IMR-90 (cell line): ENCODE results near the gene IQSEC1. TPM values are rescaled to one million over a fixed set of nuclear protein-coding genes. Genes with fewer than 3 reads are reported as not detected.
A peak's percentile ranks its signal among the peaks of the same experiment; 100 is the strongest.

ENCODE experiments used
- ATAC-seq: fragments of 200-7000 bp; cut with Tn5 transposase; 2 replicates; pipeline ENCODE4 v1.9.1; 2020; ENCODE audit warnings: low read depth, mild to moderate bottlenecking, moderate library complexity
- BruUV-seq: library from RNA; stranded (reverse); fragments of 400-500 nt; replicated peaks from 2 replicates; lab custom pipeline; 2021; lab: Mats Ljungman, UMichigan
- CTCF ChIA-PET: fragments of 300-600 bp; formaldehyde crosslinking; extraction: SDS; loops from one replicate; lab custom pipeline; 2021; ENCODE audit warnings: antibody characterized with exemption; lab: Yijun Ruan, JAX
- POLR2A ChIA-PET: fragments of 300-600 bp; sonication (Branson Sonifier 250); formaldehyde crosslinking; loops from one replicate; lab custom pipeline; 2022; ENCODE audit warnings: antibody characterized with exemption; ENCODE audit not compliant: unreplicated experiment; lab: Charles Lee
- DNase-seq: peaks from one replicate; pipeline ENCODE4 v3.0.0; 2013
- H2AFZ ChIP-seq: replicated peaks from 2 replicates; pipeline ENCODE3; 2013; ENCODE audit warnings: low read length, mild to moderate bottlenecking; ENCODE audit not compliant: poor library complexity
- H2AK5ac ChIP-seq: 2 replicates; pipeline ENCODE4 v1.6.1; 2013; ENCODE audit warnings: low read depth, low read length, inconsistent platforms
- H2AK9ac ChIP-seq: replicated peaks from 2 replicates; pipeline ENCODE3; 2013; ENCODE audit warnings: mild to moderate bottlenecking, low read depth, low read length, moderate library complexity; ENCODE audit not compliant: poor library complexity
- H2BK120ac ChIP-seq: 2 replicates; pipeline ENCODE4 v1.6.1; 2013; ENCODE audit warnings: low read depth, low read length, inconsistent platforms
- H2BK15ac ChIP-seq: 3 replicates; pipeline ENCODE4 v1.6.1; 2013; ENCODE audit warnings: low read depth, low read length, inconsistent platforms
- H2BK20ac ChIP-seq: 2 replicates; pipeline ENCODE4 v1.6.1; 2013; ENCODE audit warnings: low read depth, mild to moderate bottlenecking, inconsistent platforms, low read length, moderate library complexity
- H2BK5ac ChIP-seq: 2 replicates; pipeline ENCODE4 v1.6.1; 2013; ENCODE audit warnings: mild to moderate bottlenecking, low read depth, low read length, inconsistent platforms; ENCODE audit not compliant: poor library complexity, severe bottlenecking
- H3K14ac ChIP-seq: replicated peaks from 2 replicates; pipeline ENCODE4 v1.6.1; 2013; ENCODE audit warnings: low read depth, low read length, inconsistent platforms
- H3K18ac ChIP-seq: 2 replicates; pipeline ENCODE4 v1.6.1; 2013; ENCODE audit warnings: low read depth, low read length, control low read depth
- H3K23ac ChIP-seq: 2 replicates; pipeline ENCODE4 v1.6.1; 2013; ENCODE audit warnings: low read depth, low read length, inconsistent platforms
- H3K27ac ChIP-seq: 2 replicates; pipeline ENCODE4 v1.5.1; 2013; ENCODE audit warnings: mild to moderate bottlenecking, control low read depth, low read length; ENCODE audit not compliant: insufficient read depth
- H3K27me3 ChIP-seq: 2 replicates; pipeline ENCODE4 v1.6.1; 2013; ENCODE audit warnings: low read length; ENCODE audit not compliant: control insufficient read depth, insufficient read depth
- H3K36me3 ChIP-seq: 2 replicates; pipeline ENCODE4 v1.6.1; 2013; ENCODE audit warnings: low read length, mixed read lengths; ENCODE audit not compliant: control insufficient read depth, insufficient read depth
- H3K4ac ChIP-seq: 2 replicates; pipeline ENCODE4 v1.6.1; 2013; ENCODE audit warnings: low read depth, low read length, inconsistent platforms
- H3K4me1 ChIP-seq: 2 replicates; pipeline ENCODE4 v1.6.1; 2013; ENCODE audit warnings: low read length, mixed read lengths; ENCODE audit not compliant: control insufficient read depth, insufficient read depth
- H3K4me2 ChIP-seq: 2 replicates; pipeline ENCODE4 v1.6.1; 2013; ENCODE audit warnings: low read depth, mild to moderate bottlenecking, control low read depth, low read length, moderate library complexity
- H3K4me3 ChIP-seq: 2 replicates; pipeline ENCODE4 v1.5.1; 2013; ENCODE audit warnings: low read depth, mild to moderate bottlenecking, control low read depth, low read length, moderate library complexity; ENCODE audit not compliant: insufficient read depth
- H3K56ac ChIP-seq: 2 replicates; pipeline ENCODE4 v1.6.1; 2013; ENCODE audit warnings: low read length, inconsistent platforms; ENCODE audit not compliant: insufficient read depth; ENCODE audit errors: extremely low read depth
- H3K79me1 ChIP-seq, 2 experiments: 2 replicates each; pipeline ENCODE4 v1.6.1; 2013; ENCODE audit warnings: low read length in 2 of 2, inconsistent platforms in 1 of 2, low read depth in 1 of 2
- H3K9ac ChIP-seq: 2 replicates; pipeline ENCODE4 v1.6.1; 2013; ENCODE audit warnings: low read depth, low read length, control low read depth
- H3K9me1 ChIP-seq: 2 replicates; pipeline ENCODE4 v1.6.1; 2013; ENCODE audit warnings: low read length, inconsistent platforms; ENCODE audit not compliant: insufficient read depth
- H3K9me3 ChIP-seq: 2 replicates; pipeline ENCODE4 v1.6.1; 2013; ENCODE audit warnings: low read length; ENCODE audit not compliant: control insufficient read depth, insufficient read depth
- H4K20me1 ChIP-seq: 2 replicates; pipeline ENCODE4 v1.6.1; 2013; ENCODE audit warnings: low read length, inconsistent platforms; ENCODE audit not compliant: insufficient read depth
- H4K5ac ChIP-seq: 2 replicates; pipeline ENCODE4 v1.6.1; 2013; ENCODE audit warnings: mild to moderate bottlenecking, low read depth, low read length, control low read depth
- H4K8ac ChIP-seq, 2 experiments: 2 replicates each; pipeline ENCODE4 v1.6.1; 2013; ENCODE audit warnings: low read depth in 2 of 2, low read length in 2 of 2, control low read depth in 1 of 2, inconsistent platforms in 1 of 2
- H4K91ac ChIP-seq: 2 replicates; pipeline ENCODE4 v1.6.1; 2013; ENCODE audit warnings: low read depth, low read length, inconsistent platforms; ENCODE audit not compliant: insufficient read depth
- BHLHE40 ChIP-seq: fragments of 150-350 bp; IDR thresholded peaks from 2 replicates; pipeline ENCODE4 v1.6.1; 2016; ENCODE audit warnings: mild to moderate bottlenecking, low read depth, low read length
- CEBPB ChIP-seq: IDR thresholded peaks from 2 replicates; pipeline ENCODE4 v1.6.1; 2012; ENCODE audit warnings: low read depth, low read length, improper control_type of control experiment
- CHD1 ChIP-seq: IDR thresholded peaks from 2 replicates; pipeline ENCODE4 v1.6.1; 2012; ENCODE audit warnings: low read depth, low read length, improper control_type of control experiment
- CTCF ChIP-seq: conservative IDR thresholded peaks from 2 replicates; pipeline ENCODE4 v1.5.1; 2012; ENCODE audit warnings: mild to moderate bottlenecking, low read depth, low read length, improper control_type of control experiment
- ELK1 ChIP-seq: fragments of 150-350 bp; IDR thresholded peaks from 2 replicates; pipeline ENCODE4 v1.6.1; 2016; ENCODE audit warnings: low read depth, mild to moderate bottlenecking, low read length, moderate library complexity, borderline replicate concordance
- FOS ChIP-seq: fragments of 150-350 bp; IDR thresholded peaks from 2 replicates; pipeline ENCODE4 v1.6.1; 2016; ENCODE audit warnings: low read depth, low read length
- MAFK ChIP-seq: IDR thresholded peaks from 2 replicates; pipeline ENCODE4 v1.6.1; 2012; ENCODE audit warnings: low read depth, low read length, improper control_type of control experiment
- MAZ ChIP-seq: IDR thresholded peaks from 2 replicates; pipeline ENCODE4 v1.6.1; 2012; ENCODE audit warnings: low read depth, mild to moderate bottlenecking, low read length, improper control_type of control experiment, moderate library complexity, borderline replicate concordance
- MXI1 ChIP-seq: IDR thresholded peaks from 2 replicates; pipeline ENCODE4 v1.6.1; 2012; ENCODE audit warnings: low read depth, mild to moderate bottlenecking, low read length, moderate library complexity, borderline replicate concordance
- RAD21 ChIP-seq: IDR thresholded peaks from 2 replicates; pipeline ENCODE4 v1.6.1; 2012; ENCODE audit warnings: low read length, improper control_type of control experiment
- RFX5 ChIP-seq: IDR thresholded peaks from 2 replicates; pipeline ENCODE4 v1.8.0; 2012; ENCODE audit warnings: low read depth, mild to moderate bottlenecking, low read length, moderate library complexity
- SMC3 ChIP-seq: fragments of 150-350 bp; IDR thresholded peaks from 2 replicates; pipeline ENCODE4 v1.6.1; 2016; ENCODE audit warnings: low read depth, mild to moderate bottlenecking, antibody characterized with exemption, low read length, moderate library complexity
- WGBS, 2 experiments: methylation state at CpG; one replicate each; pipeline versions ENCODE4 v1.1.5 to v1.1.7; 2013; ENCODE audit warnings: missing lambda C conversion rate in 2 of 2; ENCODE audit not compliant: insufficient read length in 1 of 2; ENCODE audit errors: extremely low coverage in 2 of 2; 5-methylcytosine and 5-hydroxymethylcytosine counted together
- dilution Hi-C: fragments of 300-500 bp; cut with HindIII; formaldehyde crosslinking; loops from one replicate; pipeline ENCODE4 v1.14.3; 2018; ENCODE audit warnings: low sequenced_read_pairs; ENCODE audit not compliant: unreplicated experiment
- in situ Hi-C: fragments of 300-500 bp; cut with MboI; formaldehyde crosslinking; loops from 3 replicates; pipeline ENCODE4 v1.14.3; 2019; ENCODE audit warnings: low sequenced_read_pairs, inconsistent platforms, mixed read lengths
- intact Hi-C: fragments of 100-400 bp; cut with micrococcal nuclease; formaldehyde crosslinking; loops from 2 replicates; pipeline ENCODE4 v1.10.0; 2022
- polyA plus RNA-seq, 3 experiments: library from polyadenylated mRNA; depleted of rRNA; stranded (reverse); fragments of >200 nt; gene quantifications; 2 replicates each; pipeline ENCODE4 v1.2.3, GENCODE V29; 2012; ENCODE audit warnings: low replicate concordance in 1 of 3
- total RNA-seq: library from RNA; depleted of rRNA; stranded (reverse); fragments of >200 nt; gene quantifications from 2 replicates; pipeline ENCODE4 v1.2.3, GENCODE V29; 2012

Gene IQSEC1
- total and polyA plus RNA-seq, 2 of the 4 experiments (the other 2 are of a cell fraction): 5.9 to 11.9 TPM

- TF ChIP-seq FOS (no peak), RFX5 (no peak), RAD21 (no peak)
These were observed 117.4 kb downstream of the IQSEC1 start (continued) for GRCh38 chr3:12955651-12956315.

GRCh38 chr3:12954891-12955650 lies 118.2 kb downstream of the IQSEC1 start:
- Histone ChIP-seq H3K27ac (no peak overlapping the region), H2AK9ac (peak overlapping the region; percentile 60), H3K23ac (no peak overlapping the region), H4K5ac (no peak overlapping the region), H4K91ac (no peak overlapping the region), H3K14ac (no peak overlapping the region), H2AK5ac (no peak overlapping the region), H3K79me1 (peaks cover 13 to 79% of the 10 kb centered on the region in 2 experiments), H3K4ac (no peak overlapping the region), H3K27me3 (no peaks in the 10 kb centered on the region), H4K8ac (no peak overlapping the region), H3K4me3 (no peak overlapping the region), H2BK15ac (no peak overlapping the region), H3K56ac (no peak overlapping the region), H3K9me1 (peaks cover 25% of the 10 kb centered on the region), H2BK120ac (no peak overlapping the region), H4K20me1 (peaks cover 68% of the 10 kb centered on the region), H3K9ac (no peak overlapping the region), H2BK20ac (no peak overlapping the region), H3K18ac (no peak overlapping the region), H3K36me3 (no peaks in the 10 kb centered on the region; the same call in 1 of the 2 replicates), H2AFZ (no peak overlapping the region), H3K4me2 (no peak overlapping the region), H2BK5ac (no peak overlapping the region), H3K9me3 (no peaks in the 10 kb centered on the region), H3K4me1 (peaks cover 9% of the 10 kb centered on the region; the same call in 1 of the 2 replicates)
- in situ Hi-C loops: no loop called here
- WGBS, 2 experiments: 84% methylated on average over 4 of the region's 14 CpGs; no CpG with 5 or more reads in 1 of the 2 experiments
- ATAC-seq: peak; percentile 61
- BruUV-seq: no TSS peak
- DNase-seq: no peak
- ChIA-PET CTCF (no interaction called here), POLR2A (interaction anchor here (0.6 kb wide), 1 partner anchor 13 kb away, joined by 4 read pairs; no protein-coding TSS in a partner anchor)
- dilution Hi-C loops: no loop called here
- intact Hi-C loops: no loop called here
- TF ChIP-seq MXI1 (no peak), FOS (no peak), RFX5 (no peak), CEBPB (no peak), CTCF (no peak), MAFK (no peak), SMC3 (no peak), BHLHE40 (no peak), ELK1 (no peak), CHD1 (no peak), RAD21 (no peak), MAZ (no peak)
